DMS 273 (cell line): ENCODE results near the gene C2orf72.
A peak's percentile ranks its signal among the peaks of the same experiment; 100 is the strongest.

ENCODE experiments used
- DNase-seq: peaks from one replicate; lab custom pipeline; 2025; ENCODE audit not compliant: unreplicated experiment; lab: John Stamatoyannopoulos, UW

Gene C2orf72

DNA sequence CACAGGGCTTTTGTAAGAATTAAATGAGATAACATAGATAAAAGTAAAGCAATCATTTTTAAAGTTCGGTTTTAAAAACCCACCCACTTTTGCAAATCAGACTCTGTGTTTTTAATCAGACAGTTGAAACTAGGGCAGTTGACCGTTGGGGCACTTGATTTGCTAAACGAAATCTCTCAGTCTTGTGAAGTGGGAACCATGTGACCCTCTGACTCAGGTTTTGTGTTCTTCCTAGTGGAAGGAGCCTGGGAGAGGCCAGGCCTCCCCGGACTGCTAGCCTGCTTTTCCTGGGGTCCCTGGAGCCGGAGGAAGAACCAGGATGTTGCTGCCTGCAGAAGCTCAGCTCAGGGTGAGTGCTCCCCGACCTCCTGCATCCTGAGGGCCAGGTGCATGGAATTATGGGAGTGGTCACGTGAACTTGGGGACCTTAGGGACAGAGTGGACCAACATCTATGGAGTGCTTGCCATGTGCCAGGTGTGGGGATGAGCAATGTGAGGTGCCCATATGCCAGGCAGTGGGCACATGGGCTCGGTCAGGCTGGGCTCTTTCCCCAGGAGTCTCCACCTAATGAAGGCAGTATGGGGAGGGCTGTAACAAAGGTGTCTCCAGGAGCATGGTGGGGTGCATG lies 3.9 kb downstream of the C2orf72 start:
- DNase-seq = no peak

DNA sequence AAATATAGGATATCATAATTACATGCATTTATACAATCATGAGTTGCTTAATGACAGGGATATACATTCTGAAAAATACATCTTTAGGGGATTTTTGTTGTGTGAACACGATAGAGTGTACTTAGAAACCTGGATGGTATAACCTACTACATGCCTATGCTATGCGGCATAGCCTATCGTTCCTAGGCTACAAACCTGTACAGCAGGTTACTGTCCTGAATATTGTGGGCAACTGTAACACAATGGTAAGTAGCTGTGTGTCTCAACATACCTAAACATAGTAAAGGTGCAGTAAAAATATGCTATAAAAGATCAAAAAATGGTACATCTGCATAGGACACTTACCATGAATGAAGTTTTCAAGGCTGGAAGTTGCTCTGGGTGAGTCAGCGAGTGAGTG lies 6.5 kb downstream of the C2orf72 start:
- DNase-seq = no peak

DNA sequence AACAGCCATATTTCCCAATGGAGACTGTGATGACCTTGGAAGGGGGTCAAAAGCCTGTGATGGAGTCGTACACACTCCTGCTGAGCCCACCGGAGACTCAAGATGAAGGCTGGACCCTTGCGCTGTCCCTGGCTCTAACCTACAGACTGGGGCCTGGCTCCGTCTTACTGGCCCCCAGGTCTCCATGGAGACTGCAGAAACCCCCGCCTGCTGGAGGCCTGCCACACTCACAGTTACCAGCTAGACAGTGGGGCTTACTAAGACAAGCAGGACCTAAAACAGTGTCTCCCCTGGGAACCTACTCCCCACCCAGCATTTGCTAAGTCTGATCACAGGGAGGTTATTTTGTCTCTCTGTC lies 9.6 kb downstream of the C2orf72 start:
- DNase-seq = no peak

DNA sequence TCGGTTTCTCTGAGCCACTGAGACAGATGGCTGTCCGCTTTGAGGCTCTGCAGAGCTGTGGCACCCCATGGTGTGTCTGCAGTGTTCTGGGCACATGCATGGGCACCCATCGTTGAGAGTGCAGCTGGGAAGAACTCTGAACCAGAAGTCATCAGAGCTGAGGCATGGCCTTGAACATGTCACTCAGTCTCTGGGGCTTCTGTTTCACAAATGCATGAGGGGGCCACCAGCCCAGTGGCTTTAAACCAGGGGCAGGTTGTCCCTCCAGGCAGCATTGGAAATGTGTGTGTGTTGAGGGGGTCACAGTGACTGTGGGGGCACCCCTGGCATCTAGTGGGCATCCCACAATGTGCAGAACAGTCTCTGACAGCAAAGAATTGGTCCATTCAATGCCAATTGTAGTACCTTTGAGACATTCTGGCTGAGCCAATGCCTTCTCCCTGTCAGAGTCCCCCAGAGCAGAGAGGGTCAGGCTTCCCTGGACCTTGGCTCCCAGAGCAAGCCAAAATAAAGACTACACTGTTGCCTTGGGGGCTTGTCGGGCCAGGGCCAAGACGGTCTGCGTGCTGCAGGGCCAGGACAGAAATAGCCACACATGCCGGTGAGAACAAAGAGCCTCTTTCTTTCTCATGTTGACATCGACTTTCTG lies 10.1 kb downstream of the C2orf72 start:
- DNase-seq = no peak

DNA sequence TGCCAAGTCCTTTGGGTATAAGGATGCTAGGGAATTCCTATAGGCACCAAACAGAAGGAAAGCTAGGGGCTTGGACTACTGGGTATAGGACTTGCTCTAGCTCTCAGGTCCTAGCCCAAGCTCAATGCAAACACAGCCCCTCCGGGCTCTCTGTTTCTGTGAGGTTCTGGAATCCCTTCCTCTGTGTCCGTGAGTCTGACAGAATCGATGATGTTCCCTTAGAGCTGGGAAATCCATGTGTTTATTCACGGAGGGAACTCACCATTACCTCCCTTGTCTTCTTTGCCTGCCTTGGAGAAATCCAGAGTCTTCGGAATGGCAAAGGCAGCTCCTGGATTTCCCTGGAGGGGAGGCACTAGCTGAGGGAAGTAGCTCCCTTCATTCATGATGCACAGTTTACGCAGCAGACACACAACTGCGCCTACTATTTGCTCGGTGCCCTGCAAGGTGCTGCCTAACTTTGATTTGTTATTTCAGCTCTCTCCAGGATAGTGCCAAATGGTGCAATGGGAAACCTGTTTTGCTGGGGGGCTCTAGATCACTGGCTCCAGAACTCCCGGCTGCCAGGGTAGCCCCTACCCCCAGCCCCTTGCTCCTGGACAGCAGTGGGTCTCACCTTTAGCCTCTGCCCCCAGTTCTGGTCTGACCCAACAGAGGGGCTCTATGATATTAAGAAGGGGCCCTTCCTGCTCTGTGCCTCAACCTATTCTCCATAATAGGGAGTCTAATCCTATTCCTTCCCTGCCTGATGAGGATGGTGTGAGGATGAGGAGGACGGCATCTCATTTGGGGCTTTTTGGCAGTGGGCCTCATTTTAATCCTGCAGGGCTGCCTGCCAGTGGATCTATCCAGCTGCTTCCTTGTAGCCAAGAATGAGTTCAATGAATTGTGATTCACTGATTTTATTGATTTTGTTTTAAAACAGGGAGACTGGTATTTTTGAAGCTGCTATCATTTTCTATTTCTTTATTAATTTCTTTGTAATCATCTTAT lies 10.9 kb downstream of the C2orf72 start:
- DNase-seq = peak; percentile 28

DNA sequence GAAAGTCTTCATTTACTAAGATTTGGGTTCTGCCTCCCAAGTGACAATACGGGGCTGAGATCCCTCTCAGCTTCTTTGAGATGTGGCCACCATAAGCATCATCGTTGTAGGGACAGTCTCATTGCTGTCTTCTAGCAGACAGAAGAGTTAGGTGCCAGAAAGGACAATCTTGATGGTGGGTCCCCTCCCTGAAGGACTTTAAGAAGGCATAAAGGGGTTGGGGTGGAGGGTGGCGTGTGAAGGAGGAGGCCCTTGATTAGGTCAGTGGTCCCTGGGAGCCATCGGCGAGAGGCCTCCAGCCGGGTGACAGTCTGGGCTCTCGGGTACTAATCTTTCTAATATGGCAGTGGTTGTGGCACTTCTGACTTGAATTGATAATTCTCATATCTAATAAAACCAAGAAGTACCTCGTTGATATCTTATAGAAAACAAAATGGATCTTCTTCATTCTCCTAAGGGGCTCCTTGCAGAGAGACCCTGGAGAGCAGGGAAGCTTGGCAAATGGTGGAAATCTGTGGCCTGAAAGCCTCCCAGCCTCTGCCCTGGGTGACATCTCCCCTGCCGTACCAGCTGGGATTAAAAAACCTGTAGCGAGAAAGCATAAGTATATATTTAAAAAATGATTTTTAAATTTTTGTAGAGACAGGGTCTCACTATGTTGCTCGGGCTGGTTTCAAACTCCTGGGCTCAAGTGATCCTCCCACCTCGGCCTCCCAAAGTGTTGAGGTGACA lies 12.1 kb downstream of the C2orf72 start:
- DNase-seq = no peak

DNA sequence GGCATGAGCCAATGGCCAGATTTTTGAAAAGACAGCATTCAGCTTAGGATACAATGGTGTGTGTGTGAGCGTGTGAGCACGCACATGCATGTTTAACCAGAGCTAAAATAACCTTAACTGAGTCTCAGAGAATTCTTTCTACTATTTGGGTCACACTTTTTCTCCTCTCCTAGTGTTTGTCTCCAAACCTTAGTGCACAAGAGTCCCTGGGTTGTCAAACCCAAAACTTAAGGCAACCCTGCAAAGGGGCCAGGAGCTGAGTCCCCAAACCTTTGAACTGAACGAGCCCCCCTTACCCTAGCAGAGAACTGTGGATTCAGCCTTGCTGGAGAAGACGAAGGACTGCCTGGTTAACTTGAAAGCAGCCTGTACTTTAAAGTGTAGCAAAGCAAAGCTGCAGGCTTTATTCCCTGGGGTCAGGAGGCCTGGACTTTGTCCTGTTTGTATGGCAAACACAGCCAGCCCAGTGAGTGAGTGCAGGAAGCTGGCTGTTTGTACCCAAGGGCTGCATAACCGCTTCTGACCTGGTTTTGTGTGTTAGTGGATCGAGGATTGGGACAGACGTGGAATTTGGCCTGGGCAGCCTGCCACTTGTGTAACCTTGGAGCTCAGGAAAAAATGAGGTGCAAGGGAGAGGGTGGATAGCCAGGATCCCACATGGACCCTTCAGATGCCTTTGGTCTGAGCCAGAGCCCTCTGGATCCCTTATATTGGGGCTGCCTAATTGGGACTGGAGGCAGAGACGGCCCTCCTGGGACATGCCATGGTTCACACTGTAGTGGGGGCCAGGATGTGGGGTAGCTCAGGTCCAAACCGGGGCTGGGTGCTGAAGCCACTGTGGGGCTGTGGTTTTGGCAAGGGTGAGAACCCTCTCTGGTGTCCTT lies 12.9 kb downstream of the C2orf72 start:
- no peak for DNase-seq

DNA sequence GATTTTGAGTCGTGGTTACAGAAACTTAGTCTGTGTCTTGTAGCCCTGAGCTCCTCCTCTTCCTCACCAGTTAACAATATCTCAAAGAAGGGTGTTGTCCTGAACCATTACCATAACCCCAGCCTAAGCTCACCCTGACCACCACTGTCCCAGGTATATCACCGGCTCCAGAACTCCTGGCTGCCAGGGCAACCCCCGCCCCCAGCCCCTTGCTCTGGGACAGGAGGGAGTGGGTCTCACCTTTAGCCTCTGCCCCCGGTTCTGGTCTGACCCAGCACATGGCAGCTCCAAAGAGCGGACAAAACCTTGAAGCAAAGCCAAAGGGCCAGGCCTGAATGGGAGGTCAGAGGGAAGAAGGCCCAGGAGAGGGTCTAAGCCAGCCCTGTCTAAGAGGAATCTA lies 13.8 kb downstream of the C2orf72 start:
- DNase-seq = no peak

DNA sequence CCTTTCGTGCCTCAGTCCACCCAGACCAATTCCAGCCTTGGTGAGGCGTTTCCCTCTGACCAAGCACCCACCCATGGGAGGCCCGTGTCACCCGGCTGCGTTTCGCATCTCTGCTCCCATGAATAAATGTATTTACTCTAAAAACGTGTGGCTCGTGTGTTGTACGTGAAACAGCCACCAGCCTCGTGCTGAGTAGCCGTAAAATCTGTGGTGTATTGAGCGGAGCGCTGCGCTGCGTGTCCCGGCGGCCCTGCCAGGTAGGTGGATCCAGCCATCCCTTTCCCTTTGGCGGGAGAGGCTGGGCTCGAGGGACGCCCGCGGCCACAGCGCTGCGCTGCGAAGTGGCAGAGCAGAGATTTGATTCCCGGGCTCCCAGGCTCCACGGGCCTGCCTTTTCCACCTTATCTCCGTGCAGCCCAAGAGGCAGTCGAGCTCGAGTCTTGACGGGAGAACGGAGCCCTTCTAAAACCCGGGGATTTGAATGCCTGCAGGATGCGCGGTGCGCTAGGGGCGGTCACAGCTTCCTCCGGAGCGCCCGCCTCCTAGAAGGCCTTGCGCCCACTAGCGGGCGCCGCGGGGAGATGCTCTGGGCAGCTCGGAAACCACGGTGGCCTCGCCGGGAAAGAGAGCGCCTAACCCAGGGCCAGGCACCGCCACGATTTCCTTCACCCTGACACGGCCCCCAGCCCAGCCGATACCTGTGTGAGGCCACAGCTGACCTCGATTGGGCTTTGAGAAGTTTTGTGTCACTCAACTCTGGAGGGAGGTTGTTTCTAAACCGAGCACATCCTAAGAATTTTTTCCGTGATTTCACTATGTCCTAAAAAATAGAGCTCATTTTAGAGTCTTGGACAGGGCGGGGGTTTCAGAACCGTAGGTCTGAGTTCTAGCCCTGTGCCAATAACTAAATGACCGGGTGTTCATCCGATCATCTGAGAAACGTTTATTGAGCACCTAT lies 15.4 kb downstream of the C2orf72 start:
- peak; percentile 95 for DNase-seq

DNA sequence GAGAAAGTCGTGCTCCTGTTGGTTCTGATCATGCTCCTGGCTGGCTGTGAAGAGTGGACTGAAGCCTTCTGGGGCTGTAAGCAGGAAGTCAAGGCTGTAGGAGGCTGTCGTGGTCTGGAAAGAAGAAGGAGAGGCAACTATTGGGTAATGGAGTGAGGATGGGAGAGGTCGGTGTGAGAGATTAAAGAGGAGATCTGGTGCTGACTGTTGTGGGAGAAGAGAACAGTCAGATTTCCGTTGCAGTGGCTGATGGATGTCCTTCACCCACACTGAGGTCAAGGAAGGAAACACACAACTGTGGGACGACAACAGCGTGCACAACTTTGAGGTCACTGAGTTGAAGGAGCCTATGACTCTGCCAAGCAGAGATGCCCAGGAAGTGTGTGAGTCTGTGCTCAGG lies 16.5 kb downstream of the C2orf72 start:
- DNase-seq = no peak

DNA sequence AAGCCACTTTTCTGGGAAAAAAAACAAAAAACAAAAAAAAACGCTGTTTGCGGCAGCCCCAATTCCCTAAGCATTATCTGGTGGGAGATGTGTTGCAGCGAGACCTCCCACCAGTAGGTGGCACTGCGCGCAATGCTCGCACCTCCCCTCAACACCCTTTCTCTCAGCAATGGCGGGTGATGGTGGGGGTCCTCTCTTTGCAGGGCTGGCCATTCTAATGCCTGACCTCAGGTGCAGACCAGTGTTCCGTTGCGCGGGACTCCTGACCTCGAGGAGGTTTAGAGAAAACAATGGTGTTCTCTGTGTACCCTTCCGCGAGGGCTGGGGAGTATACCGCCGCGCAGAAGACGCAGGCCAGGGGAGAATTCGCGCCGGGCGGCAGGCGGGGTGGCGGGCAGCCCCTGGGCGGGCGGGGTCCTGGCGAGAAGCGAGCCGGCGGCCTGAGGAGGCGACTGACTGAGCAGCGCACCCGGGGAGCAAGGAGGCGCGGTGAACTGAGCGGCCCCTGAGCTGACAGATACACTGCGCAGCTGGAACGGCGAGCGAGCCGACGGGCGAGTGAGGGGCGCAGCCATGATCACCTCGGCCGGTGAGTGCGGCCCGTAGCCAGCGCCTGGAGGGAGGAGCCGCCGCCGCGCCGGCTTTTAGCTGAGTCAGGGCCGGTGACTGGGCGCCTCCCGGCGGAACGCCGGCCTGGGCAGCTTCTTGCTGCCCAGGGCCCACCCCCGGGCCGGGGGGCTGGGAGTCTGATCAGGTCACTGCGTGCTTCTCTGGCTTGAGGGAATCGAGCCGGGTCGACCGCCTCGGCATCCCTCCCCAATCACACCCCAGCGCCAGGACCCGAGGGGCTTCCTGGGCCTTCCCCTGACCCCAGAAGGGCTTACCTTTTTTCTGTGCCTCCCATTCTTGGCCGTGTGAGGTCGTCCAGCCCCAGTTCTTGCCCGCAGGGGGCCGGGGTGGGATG lies 19.4 kb downstream of the C2orf72 start, which contains the start of gene PSMD1:
TSS of gene PSMD1 (plus strand) at position 415 of the 964 bp plus-strand sequence. CDS start at position 574, 159 bp downstream.
- DNase-seq = peak; percentile 96

DNA sequence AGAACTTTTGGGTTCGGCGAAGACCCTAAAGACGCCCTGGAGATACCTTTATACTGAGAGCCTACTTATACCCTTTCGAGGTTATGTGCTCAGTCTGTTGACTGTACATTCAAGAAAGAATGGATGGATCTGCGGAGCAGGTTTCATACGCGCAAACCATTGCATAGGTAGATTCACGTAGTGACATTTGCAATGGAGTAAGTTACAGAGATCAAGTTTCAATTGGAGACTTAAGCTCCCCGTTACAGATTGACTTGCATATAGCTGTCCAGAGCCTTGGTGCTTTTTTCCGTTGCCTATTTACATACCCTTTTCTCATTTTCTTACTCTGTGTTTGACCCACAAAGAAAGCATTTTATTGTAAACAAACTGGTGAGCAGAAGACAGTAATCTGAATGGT lies 20.3 kb downstream of the C2orf72 start:
- peak; percentile 51 for DNase-seq

DNA sequence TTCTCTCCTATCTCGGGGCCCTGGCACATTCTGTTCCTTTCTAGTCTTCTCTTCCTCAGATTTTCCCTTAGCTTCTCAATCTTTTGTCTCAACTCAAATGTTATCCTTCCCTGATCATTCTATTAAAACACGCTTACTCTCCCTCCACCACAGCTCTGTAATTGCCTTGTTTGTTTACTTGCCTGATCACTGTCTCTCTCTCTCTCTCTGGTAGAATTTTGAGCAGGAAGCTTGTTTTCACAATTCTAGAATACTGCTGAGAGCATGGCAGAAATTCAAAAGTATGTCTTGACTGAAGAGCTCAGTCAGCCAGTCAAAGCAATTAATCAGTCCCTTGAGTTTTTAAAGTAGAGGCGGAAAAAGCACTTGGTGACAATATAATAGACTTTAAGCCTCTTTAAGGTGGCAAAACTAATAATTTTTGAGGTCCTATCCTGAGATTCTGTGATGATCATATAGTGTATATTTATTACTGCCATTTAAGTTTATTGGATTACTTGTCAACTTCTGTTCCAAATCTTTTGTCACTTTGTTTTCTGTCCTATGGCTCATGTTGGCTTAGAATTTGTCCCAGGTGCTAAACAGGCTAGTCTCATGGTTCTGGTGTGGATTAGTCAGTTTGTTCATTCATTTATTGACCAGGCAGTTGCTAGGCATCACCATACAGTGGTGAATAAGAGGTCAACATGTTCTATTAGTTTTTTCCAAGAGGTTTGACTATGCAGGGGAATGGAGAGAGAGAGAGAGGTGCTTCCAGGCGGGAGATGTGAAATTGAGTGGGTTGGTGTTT lies 21.6 kb downstream of the C2orf72 start:
- no peak for DNase-seq

DNA sequence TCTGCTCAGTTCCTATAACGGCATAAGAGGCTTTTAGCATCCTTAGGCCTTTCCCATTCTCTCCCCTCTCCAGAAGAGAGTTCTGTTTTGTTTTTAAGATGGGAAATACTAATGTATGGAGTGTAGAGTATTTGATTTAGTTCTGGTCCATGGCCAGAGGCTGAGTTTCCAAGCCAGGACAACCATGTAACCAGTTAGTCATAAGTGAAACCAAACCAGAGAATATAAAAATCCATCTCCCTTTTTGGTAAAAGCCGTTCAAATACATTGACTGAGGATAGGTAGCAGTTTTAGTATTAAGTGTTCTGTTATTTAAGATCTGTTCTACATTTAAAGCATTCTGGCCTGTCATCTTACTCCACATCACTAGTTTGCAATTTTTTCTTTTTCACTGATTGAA lies 22.4 kb downstream of the C2orf72 start:
- DNase-seq = no peak

DNA sequence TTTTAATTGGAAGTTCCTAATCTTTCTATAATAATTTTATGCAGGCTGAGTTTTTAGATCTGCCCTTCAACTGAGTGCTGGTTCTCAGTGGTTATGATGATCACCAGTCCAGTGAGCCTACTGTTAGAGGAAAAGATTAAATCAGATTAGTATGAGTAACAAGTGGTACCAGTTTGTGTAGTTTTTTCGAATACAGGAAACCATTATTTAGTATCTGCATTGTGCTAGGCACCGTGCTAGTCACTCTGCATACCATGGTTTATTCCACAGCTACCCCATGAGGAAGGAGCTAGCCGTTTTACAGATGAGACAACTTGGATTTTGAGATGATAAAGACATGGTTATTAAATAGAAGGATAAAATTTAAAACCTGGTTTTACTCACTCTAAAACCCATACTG lies 25.5 kb downstream of the C2orf72 start:
- DNase-seq = no peak

DNA sequence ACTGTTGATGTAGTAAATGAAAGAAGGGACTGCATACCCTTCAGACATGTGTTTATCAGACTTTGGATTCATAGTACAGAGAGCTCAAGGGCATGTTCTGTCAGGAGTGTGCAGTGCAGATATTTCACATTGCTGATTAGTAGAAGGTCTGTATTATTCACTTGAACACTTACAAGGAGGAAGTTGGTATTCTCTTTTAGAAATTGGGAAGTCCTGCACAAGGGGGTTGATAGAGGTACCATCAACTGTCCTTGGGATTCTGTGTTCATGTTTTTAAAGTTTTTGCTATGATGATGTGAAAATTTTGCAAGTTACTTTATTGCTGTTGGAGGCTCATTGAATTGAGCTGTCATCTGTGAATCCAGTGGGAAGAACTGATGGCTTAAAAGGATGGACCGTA lies 26.0 kb downstream of the C2orf72 start:
- no peak for DNase-seq

DNA sequence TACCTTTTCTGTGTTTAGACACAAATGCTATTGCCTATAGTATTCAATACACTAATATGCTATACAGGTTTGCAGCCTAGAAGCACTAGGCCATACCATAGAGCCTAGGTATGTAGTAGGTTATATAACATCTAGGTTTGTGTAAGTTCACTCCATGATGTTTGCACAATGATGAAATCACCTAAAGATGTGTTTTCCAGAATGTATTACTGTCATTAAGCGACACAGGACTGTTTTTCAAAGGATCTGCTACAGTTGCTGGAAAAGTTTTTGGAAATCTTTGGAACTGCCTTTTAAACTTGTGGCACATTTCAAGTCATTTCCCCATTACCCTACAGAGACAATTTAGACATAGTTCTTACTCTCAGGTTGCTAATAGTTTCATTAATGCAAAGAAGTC lies 28.6 kb downstream of the C2orf72 start:
- DNase-seq = no peak
